Skin epidermis (tissue), 12 donors: ENCODE data around the gene ANKRD6.

Source experiments
- H3K27ac ChIP-seq, 21 experiments: fragments of 200-600 bp; sonication (generic) in 11 of 21; one replicate each; pipeline ENCODE4 v1.5.0; 2020; ENCODE audit warnings: mild to moderate bottlenecking in 3 of 21, inconsistent platforms in 2 of 21, moderate library complexity in 2 of 21
- H3K4me3 ChIP-seq, 7 experiments: fragments of 200-600 bp; sonication (generic) in 2 of 7; one replicate each; pipeline ENCODE4 v1.5.0; 2020; ENCODE audit warnings: inconsistent platforms in 2 of 7, mild to moderate bottlenecking in 2 of 7, moderate library complexity in 1 of 7

The ANKRD6 gene

GRCh38 chr6:89670935-89671565 is 238.1 kb downstream of the ANKRD6 start:
- H3K27ac ChIP-seq = no peak overlapping the region
- no peak overlapping the region for H3K4me3 ChIP-seq

GRCh38 chr6:89675949-89676748 is 243.2 kb downstream of the ANKRD6 start:
- Histone ChIP-seq H3K27ac (no peak overlapping the region), H3K4me3 (no peak overlapping the region)

- H3K4me3 ChIP-seq = no peak overlapping the region
- H3K27ac ChIP-seq = no peak overlapping the region
These were observed 245.6 kb downstream of the ANKRD6 start for GRCh38 chr6:89678531-89678930.

GRCh38 chr6:89679215-89680120 is 246.5 kb downstream of the ANKRD6 start:
- H3K4me3 ChIP-seq = no peak overlapping the region
- no peak overlapping the region for H3K27ac ChIP-seq

- Histone ChIP-seq H3K4me3 (no peak overlapping the region), H3K27ac (no peak overlapping the region)
These were observed 247.2 kb downstream of the ANKRD6 start for GRCh38 chr6:89680150-89680549.

GRCh38 chr6:89680551-89680950 is 247.6 kb downstream of the ANKRD6 start:
- Histone ChIP-seq H3K27ac (no peak overlapping the region), H3K4me3 (no peak overlapping the region)

GRCh38 chr6:89681983-89682564 is 249.1 kb downstream of the ANKRD6 start:
- no peak overlapping the region for H3K4me3 ChIP-seq
- no peak overlapping the region for H3K27ac ChIP-seq

- Histone ChIP-seq H3K4me3 (no peak overlapping the region), H3K27ac (no peak overlapping the region)
These were observed 250.0 kb downstream of the ANKRD6 start for GRCh38 chr6:89682991-89683390.
